ENCODE data around the gene LY6G6F. TPM values are rescaled to one million over a fixed set of nuclear protein-coding genes. Genes with fewer than 3 reads are reported as not detected.
"Not testable (repeated sequence)": the region's sequence is repeated elsewhere in the genome, so short reads cannot be mapped to it uniquely, and the experiment has no call there.

Gene LY6G6F
- total RNA-seq, 2 donors from 2014 or later = not detected

- Histone ChIP-seq H3K4me1 (peaks cover 0 to 18% of the 10 kb centered on the region in 2 donors), H3K27me3 (no peaks in the 10 kb centered on the region), H3K27ac (peak within 1 kb of the TSS; percentile 97 to 98), H3K9me3 (no peaks in the 10 kb centered on the region), H3K4me3 (peak within 1 kb of the TSS; percentile 78 to 82), H3K36me3 (peaks cover 21% of the 10 kb centered on the region)
- peak; percentile 99 for DNase-seq (ENCODE audit: low spot score)
- peak in 1 of 2 donors; percentile 30 for TF ChIP-seq CTCF (IDR thresholded peaks at IDR 0.05)
These were observed 3.6 kb upstream of the LY6G6F start, which contains the start of gene ABHD16A for GRCh38 chr6:31702819-31703716. TSS of gene ABHD16A (minus strand) at chr6:31703324. CDS start at chr6:31703281, 43 bp downstream.

- no peak for TF ChIP-seq CTCF (IDR thresholded peaks at IDR 0.05)
- no peak overlapping the region for H3K4me3 ChIP-seq
- no peak for DNase-seq (ENCODE audit: low spot score)
- H3K27ac ChIP-seq = no peak overlapping the region
- peaks cover 0 to 15% of the 10 kb centered on the region in 2 donors for H3K4me1 ChIP-seq
- H3K36me3 ChIP-seq = no peaks in the 10 kb centered on the region
- H3K9me3 ChIP-seq = no peaks in the 10 kb centered on the region
- H3K27me3 ChIP-seq = no peaks in the 10 kb centered on the region
These were observed 735 bp upstream of the LY6G6F start for GRCh38 chr6:31705931-31706330.

- no peaks in the 10 kb centered on the region for H3K27me3 ChIP-seq
- H3K27ac ChIP-seq = no peak overlapping the region
- no peaks in the 10 kb centered on the region for H3K4me1 ChIP-seq
- H3K9me3 ChIP-seq = no peaks in the 10 kb centered on the region
- TF ChIP-seq CTCF (IDR thresholded peaks at IDR 0.05) = no peak
- no peak for DNase-seq (ENCODE audit: low spot score)
- no peaks in the 10 kb centered on the region for H3K36me3 ChIP-seq
- no peak overlapping the region for H3K4me3 ChIP-seq
These were observed 1.0 kb downstream of the LY6G6F start for GRCh38 chr6:31707701-31708100.

- Histone ChIP-seq H3K27ac (no peak overlapping the region), H3K36me3 (no peaks in the 10 kb centered on the region), H3K9me3 (no peaks in the 10 kb centered on the region), H3K4me3 (no peak overlapping the region), H3K4me1 (no peaks in the 10 kb centered on the region), H3K27me3 (no peaks in the 10 kb centered on the region)
- no peak for TF ChIP-seq CTCF (IDR thresholded peaks at IDR 0.05)
- DNase-seq (ENCODE audit: low spot score) = no peak
These were observed 1.6 kb downstream of the LY6G6F start for GRCh38 chr6:31708224-31708623.

- not testable (repeated sequence) for H3K4me1 ChIP-seq; H3K36me3 ChIP-seq; DNase-seq (ENCODE audit: low spot score); H3K27me3 ChIP-seq; H3K9me3 ChIP-seq; H3K4me3 ChIP-seq; H3K27ac ChIP-seq
These were observed 2.5 kb downstream of the LY6G6F start for GRCh38 chr6:31709157-31709556.

- no peak for TF ChIP-seq CTCF (IDR thresholded peaks at IDR 0.05)
- no peaks in the 10 kb centered on the region for H3K9me3 ChIP-seq
- H3K4me3 ChIP-seq = no peak overlapping the region
- H3K4me1 ChIP-seq = no peaks in the 10 kb centered on the region
- DNase-seq (ENCODE audit: low spot score) = no peak
- H3K36me3 ChIP-seq = no peaks in the 10 kb centered on the region
- H3K27ac ChIP-seq = no peak overlapping the region
- H3K27me3 ChIP-seq = no peaks in the 10 kb centered on the region
These were observed 4.0 kb downstream of the LY6G6F start for GRCh38 chr6:31710523-31711219.

Measured in right atrium auricular region (tissue), 2 donors.